ENCODE data around the gene MAFG. TPM values are rescaled to one million over a fixed set of nuclear protein-coding genes. Genes with fewer than 3 reads are reported as not detected.

The MAFG gene
- total and polyA plus RNA-seq, 2 experiments from 2014 or later = 17.2 to 33.4 TPM

- TF ChIP-seq REST (IDR thresholded peaks at IDR 0.05; ENCODE audit: unreplicated experiment) (no peak), JUNB (IDR thresholded peaks at IDR 0.05; ENCODE audit: unreplicated experiment) (no peak)
- TF ChIP-seq, protein P1, sequence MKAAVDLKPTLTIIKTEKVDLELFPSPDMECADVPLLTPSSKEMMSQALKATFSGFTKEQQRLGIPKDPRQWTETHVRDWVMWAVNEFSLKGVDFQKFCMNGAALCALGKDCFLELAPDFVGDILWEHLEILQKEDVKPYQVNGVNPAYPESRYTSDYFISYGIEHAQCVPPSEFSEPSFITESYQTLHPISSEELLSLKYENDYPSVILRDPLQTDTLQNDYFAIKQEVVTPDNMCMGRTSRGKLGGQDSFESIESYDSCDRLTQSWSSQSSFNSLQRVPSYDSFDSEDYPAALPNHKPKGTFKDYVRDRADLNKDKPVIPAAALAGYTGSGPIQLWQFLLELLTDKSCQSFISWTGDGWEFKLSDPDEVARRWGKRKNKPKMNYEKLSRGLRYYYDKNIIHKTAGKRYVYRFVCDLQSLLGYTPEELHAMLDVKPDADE (IDR thresholded peaks at IDR 0.05) = no peak
Measured at GRCh38 chr17:81951785-81952684, 24.5 kb upstream of the MAFG start (continued).

- no peak for TF ChIP-seq CREB1 (CRISPR knock-in tag; IDR thresholded peaks at IDR 0.05; ENCODE audit: low read depth)
- no peak for TF ChIP-seq EZH2 (IDR thresholded peaks at IDR 0.05; ENCODE audit: low read depth, unreplicated experiment)
- no peak for TF ChIP-seq JUNB (IDR thresholded peaks at IDR 0.05; ENCODE audit: unreplicated experiment)
- no peak for TF ChIP-seq STAT1 (IDR thresholded peaks at IDR 0.05; ENCODE audit: unreplicated experiment)
- no peak overlapping the region for H3K4me2 ChIP-seq
- ATAC-seq (no peak), DNase-seq (ENCODE audit: low spot score) (no peak)
- H3F3A ChIP-seq (replicated peaks; ENCODE audit: low read depth) = no peaks in the 10 kb centered on the region
- no peaks in the 10 kb centered on the region for H3K9me2 ChIP-seq (ENCODE audit: insufficient read depth)
- no peaks in the 10 kb centered on the region; the same call in 1 of the 2 replicates for H3K27me3 ChIP-seq (ENCODE audit: insufficient read depth)
- peaks cover 14% of the 10 kb centered on the region for H3K27me3 Mint-ChIP-seq (ENCODE audit: insufficient read depth, low read depth, poor library complexity)
- no peak overlapping the region for H3K4me3 ChIP-seq
- H3K4me3 Mint-ChIP-seq = no peak overlapping the region
- H3K9me3 Mint-ChIP-seq = no peaks in the 10 kb centered on the region; the same call in 2 of the 3 replicates
- H3K4me1 ChIP-seq (ENCODE audit: insufficient read depth) = no peaks in the 10 kb centered on the region
- no peaks in the 10 kb centered on the region for H3K36me3 ChIP-seq (ENCODE audit: insufficient read depth)
- H3K27ac ChIP-seq (ENCODE audit: low read depth) = no peak overlapping the region
- H2AFZ ChIP-seq = no peak overlapping the region
- peaks cover 3% of the 10 kb centered on the region; the same call in 1 of the 3 replicates for H3K4me1 Mint-ChIP-seq
- no peaks in the 10 kb centered on the region; the same call in 1 of the 2 replicates for H4K20me1 ChIP-seq (replicated peaks; ENCODE audit: insufficient read depth)
- H3K27ac Mint-ChIP-seq = no peak overlapping the region
- no peaks in the 10 kb centered on the region for H3K36me3 Mint-ChIP-seq (ENCODE audit: low read depth)
- H3K79me2 ChIP-seq (replicated peaks; ENCODE audit: insufficient read depth) = no peaks in the 10 kb centered on the region
Measured at GRCh38 chr17:81950501-81950900, 23.0 kb upstream of the MAFG start.
